ENCODE results near the gene ANO6.

ANO6 gene

GRCh38 chr12:45349916-45350315 lies 134.0 kb downstream of the ANO6 start:
- Mint-ChIP-seq H3K4me1 (peaks cover 6% of the 10 kb centered on the region), H3K36me3 (peaks cover 64% of the 10 kb centered on the region), H3K27ac (no peak overlapping the region), H3K27me3 (no peaks in the 10 kb centered on the region), H3K4me3 (no peak overlapping the region), H3K9me3 (no peaks in the 10 kb centered on the region)
- ATAC-seq, result no peak

- H3K27me3 Mint-ChIP-seq, result no peaks in the 10 kb centered on the region
- peaks cover 6% of the 10 kb centered on the region for H3K4me1 Mint-ChIP-seq
- H3K36me3 Mint-ChIP-seq, result peaks cover 73% of the 10 kb centered on the region
- ATAC-seq, result no peak
- H3K4me3 Mint-ChIP-seq, result no peak overlapping the region
- no peak overlapping the region for H3K27ac Mint-ChIP-seq
- H3K9me3 Mint-ChIP-seq, result no peaks in the 10 kb centered on the region
Measured at GRCh38 chr12:45350861-45351260, 135.0 kb downstream of the ANO6 start.

GRCh38 chr12:45351921-45352670 lies 136.2 kb downstream of the ANO6 start:
- Mint-ChIP-seq H3K27me3 (no peaks in the 10 kb centered on the region), H3K27ac (no peak overlapping the region)

GRCh38 chr12:45353944-45354343 lies 138.0 kb downstream of the ANO6 start:
- H3K27ac Mint-ChIP-seq, result no peak overlapping the region
- no peak overlapping the region for H3K4me3 Mint-ChIP-seq
- no peaks in the 10 kb centered on the region for H3K9me3 Mint-ChIP-seq
- ATAC-seq, result no peak
- no peaks in the 10 kb centered on the region for H3K27me3 Mint-ChIP-seq
- H3K4me1 Mint-ChIP-seq, result peaks cover 6% of the 10 kb centered on the region
- H3K36me3 Mint-ChIP-seq, result peaks cover 84% of the 10 kb centered on the region

More at GRCh38 chr12:45351921-45352670, 136.2 kb downstream of the ANO6 start:
- H3K9me3 Mint-ChIP-seq, result no peaks in the 10 kb centered on the region
- H3K4me3 Mint-ChIP-seq, result no peak overlapping the region
- H3K36me3 Mint-ChIP-seq, result peaks cover 85% of the 10 kb centered on the region
- peaks cover 6% of the 10 kb centered on the region for H3K4me1 Mint-ChIP-seq
- no peak for ATAC-seq

- Mint-ChIP-seq H3K4me3 (no peak overlapping the region), H3K4me1 (peaks cover 6% of the 10 kb centered on the region), H3K27me3 (no peaks in the 10 kb centered on the region), H3K27ac (no peak overlapping the region), H3K36me3 (peaks cover 83% of the 10 kb centered on the region), H3K9me3 (no peaks in the 10 kb centered on the region)
- ATAC-seq, result no peak
Measured at GRCh38 chr12:45354399-45354798, 138.5 kb downstream of the ANO6 start.

GRCh38 chr12:45355730-45356129 lies 139.8 kb downstream of the ANO6 start:
- no peaks in the 10 kb centered on the region for H3K9me3 Mint-ChIP-seq
- no peak for ATAC-seq
- H3K27me3 Mint-ChIP-seq, result no peaks in the 10 kb centered on the region
- peaks cover 83% of the 10 kb centered on the region for H3K36me3 Mint-ChIP-seq
- no peak overlapping the region for H3K4me3 Mint-ChIP-seq
- H3K4me1 Mint-ChIP-seq, result peaks cover 6% of the 10 kb centered on the region
- no peak overlapping the region for H3K27ac Mint-ChIP-seq

GRCh38 chr12:45356822-45357538 lies 141.1 kb downstream of the ANO6 start:
- peaks cover 6% of the 10 kb centered on the region for H3K4me1 Mint-ChIP-seq
- peaks cover 83% of the 10 kb centered on the region for H3K36me3 Mint-ChIP-seq
- H3K27me3 Mint-ChIP-seq, result no peaks in the 10 kb centered on the region
- ATAC-seq, result no peak
- no peaks in the 10 kb centered on the region for H3K9me3 Mint-ChIP-seq
- no peak overlapping the region for H3K4me3 Mint-ChIP-seq
- no peak overlapping the region for H3K27ac Mint-ChIP-seq

GRCh38 chr12:45357539-45358417 lies 141.9 kb downstream of the ANO6 start:
- peaks cover 6% of the 10 kb centered on the region for H3K4me1 Mint-ChIP-seq
- H3K4me3 Mint-ChIP-seq, result no peak overlapping the region
- ATAC-seq, result no peak
- H3K27me3 Mint-ChIP-seq, result no peaks in the 10 kb centered on the region
- H3K36me3 Mint-ChIP-seq, result peaks cover 86% of the 10 kb centered on the region
- H3K9me3 Mint-ChIP-seq, result no peaks in the 10 kb centered on the region
- no peak overlapping the region for H3K27ac Mint-ChIP-seq

GRCh38 chr12:45362291-45362690 lies 146.4 kb downstream of the ANO6 start:
- no peak for ATAC-seq
- Mint-ChIP-seq H3K9me3 (peaks cover 7% of the 10 kb centered on the region), H3K4me1 (no peaks in the 10 kb centered on the region), H3K27ac (no peak overlapping the region), H3K4me3 (no peak overlapping the region), H3K27me3 (no peaks in the 10 kb centered on the region), H3K36me3 (peaks cover 81% of the 10 kb centered on the region)

- Mint-ChIP-seq H3K27ac (no peak overlapping the region), H3K4me3 (no peak overlapping the region), H3K9me3 (peaks cover 7% of the 10 kb centered on the region), H3K36me3 (peaks cover 79% of the 10 kb centered on the region), H3K4me1 (no peaks in the 10 kb centered on the region), H3K27me3 (no peaks in the 10 kb centered on the region)
- ATAC-seq, result no peak
Measured at GRCh38 chr12:45363903-45364302, 148.0 kb downstream of the ANO6 start.

GRCh38 chr12:45368841-45369489 lies 153.1 kb downstream of the ANO6 start:
- Mint-ChIP-seq H3K4me3 (no peak overlapping the region), H3K36me3 (peaks cover 55% of the 10 kb centered on the region), H3K4me1 (no peaks in the 10 kb centered on the region), H3K27ac (no peak overlapping the region), H3K27me3 (no peaks in the 10 kb centered on the region), H3K9me3 (peaks cover 7% of the 10 kb centered on the region)
- no peak for ATAC-seq

- Mint-ChIP-seq H3K27me3 (no peaks in the 10 kb centered on the region), H3K4me1 (no peaks in the 10 kb centered on the region), H3K36me3 (peaks cover 36% of the 10 kb centered on the region), H3K9me3 (no peaks in the 10 kb centered on the region), H3K4me3 (no peak overlapping the region), H3K27ac (no peak overlapping the region)
- no peak for ATAC-seq
Measured at GRCh38 chr12:45377815-45378214, 161.9 kb downstream of the ANO6 start.

GRCh38 chr12:45379261-45379660 lies 163.4 kb downstream of the ANO6 start:
- no peak overlapping the region for H3K27ac Mint-ChIP-seq
- H3K27me3 Mint-ChIP-seq, result no peaks in the 10 kb centered on the region
- no peak overlapping the region for H3K4me3 Mint-ChIP-seq
- H3K9me3 Mint-ChIP-seq, result no peaks in the 10 kb centered on the region
- H3K36me3 Mint-ChIP-seq, result peaks cover 44% of the 10 kb centered on the region
- no peak for ATAC-seq
- H3K4me1 Mint-ChIP-seq, result no peaks in the 10 kb centered on the region

- Mint-ChIP-seq H3K4me3 (no peak overlapping the region), H3K9me3 (no peaks in the 10 kb centered on the region), H3K27me3 (no peaks in the 10 kb centered on the region), H3K4me1 (no peaks in the 10 kb centered on the region), H3K36me3 (peaks cover 61% of the 10 kb centered on the region), H3K27ac (no peak overlapping the region)
- ATAC-seq, result no peak
Measured at GRCh38 chr12:45381351-45381750, 165.5 kb downstream of the ANO6 start.

- ATAC-seq, result no peak
- Mint-ChIP-seq H3K27ac (no peak overlapping the region), H3K27me3 (no peaks in the 10 kb centered on the region), H3K9me3 (peaks cover 3% of the 10 kb centered on the region), H3K36me3 (peaks cover 58% of the 10 kb centered on the region), H3K4me1 (no peaks in the 10 kb centered on the region), H3K4me3 (no peak overlapping the region)
Measured at GRCh38 chr12:45388545-45388944, 172.7 kb downstream of the ANO6 start.

Data from stimulated activated memory B cell treated with anti-CD40 and anti-IgM and Interleukin-4, amounts not matched to agents 10 μg/mL and 1 μg/mL and 100 μg/mL, for 72 hours (primary cell).